HG02588 (cell line): ENCODE measurements around the gene RFC4.

Source experiments
- ATAC-seq: cut with Tn5 transposase; IDR thresholded peaks from one replicate; pipeline ENCODE4 v1.9.1; 2021; ENCODE audit warnings: mild to moderate bottlenecking, moderate library complexity; ENCODE audit not compliant: unreplicated experiment

The RFC4 gene

GRCh38 chr3:186751480-186751879 lies 54.8 kb downstream of the RFC4 start:
- ATAC-seq, result no peak

DNA sequence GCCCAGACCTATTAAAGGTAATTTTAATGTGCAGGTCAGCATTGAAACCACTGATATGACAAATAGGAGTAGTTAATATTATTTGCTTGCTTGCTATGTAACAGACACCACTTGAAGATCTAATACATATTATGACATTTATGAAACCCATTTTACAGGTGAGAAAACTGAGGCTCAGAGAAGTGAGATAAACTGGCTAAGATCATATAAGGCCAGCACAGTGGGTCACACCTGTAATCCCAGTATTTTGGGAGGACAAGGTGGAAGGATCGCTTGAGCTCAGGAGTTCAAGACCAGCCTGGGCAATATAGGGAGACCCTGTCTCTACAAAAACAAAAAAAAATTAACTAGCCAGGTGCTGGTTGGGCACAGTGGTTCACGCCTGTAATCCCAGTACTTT lies 56.0 kb downstream of the RFC4 start:
- ATAC-seq, result no peak

- no peak for ATAC-seq
These were observed 60.3 kb downstream of the RFC4 start for GRCh38 chr3:186746008-186746407.

DNA sequence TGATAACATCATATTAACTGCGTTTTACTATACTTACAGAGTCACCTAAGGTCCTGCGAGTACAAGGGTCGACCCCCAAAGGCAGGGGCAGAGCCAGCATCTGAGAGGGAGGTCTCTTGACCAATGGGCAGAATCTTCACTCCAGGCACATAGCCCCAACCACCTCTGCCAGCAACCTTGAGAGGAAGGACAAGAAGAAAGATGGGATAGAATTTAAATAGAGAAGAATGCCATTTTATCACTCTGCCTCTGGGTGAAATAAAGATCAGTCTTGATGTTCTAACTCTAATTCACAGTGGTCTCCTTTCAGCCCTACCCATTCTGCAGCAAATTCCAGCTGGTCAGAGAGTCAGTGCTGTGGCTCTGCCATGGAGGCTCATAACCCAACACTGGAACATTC lies 62.6 kb downstream of the RFC4 start:
- no peak for ATAC-seq

DNA sequence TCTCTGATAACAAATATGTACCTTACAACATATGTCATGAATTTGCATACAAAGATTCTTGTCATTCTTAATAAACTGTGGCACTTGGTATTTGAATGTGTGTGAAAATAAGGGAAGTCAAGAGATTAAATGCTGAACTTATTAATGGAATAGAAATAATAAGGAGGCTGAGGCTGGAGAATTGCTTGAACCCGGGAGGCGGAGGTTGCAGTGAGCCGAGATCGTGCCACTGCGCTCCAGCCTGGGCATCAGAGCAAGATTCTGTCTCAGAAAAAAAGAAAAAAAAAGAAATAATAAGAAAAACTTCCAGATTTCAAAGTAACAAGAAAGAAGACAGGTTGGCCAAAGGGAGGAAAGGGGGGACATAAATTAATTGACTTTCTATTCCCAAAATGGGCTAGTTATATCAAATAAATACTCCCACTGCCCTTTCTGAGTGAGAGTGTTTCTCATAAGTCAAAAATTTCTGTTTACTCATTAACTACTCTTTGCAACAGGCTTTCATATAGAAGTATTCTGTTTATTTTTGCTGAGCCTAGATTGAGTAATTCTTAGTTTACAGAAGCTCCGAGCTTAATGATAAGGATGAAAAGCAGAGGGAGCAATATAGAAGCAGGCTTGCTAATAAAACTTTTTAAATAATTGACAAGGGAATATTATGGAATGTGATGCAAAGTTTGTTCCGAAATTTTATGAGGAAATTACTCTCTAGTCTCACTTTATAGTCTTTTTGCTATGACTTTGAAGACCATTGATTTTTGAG lies 63.5 kb downstream of the RFC4 start:
- no peak for ATAC-seq
